Erythroblast (primary cell): ENCODE data around the gene SELENOI.

ENCODE experiments used
- GATA1 ChIP-seq: IDR thresholded peaks from 2 replicates; pipeline ENCODE4 v1.6.1; 2011; ENCODE audit warnings: low read depth, mild to moderate bottlenecking, control low read depth, low read length, moderate library complexity
- POLR2A ChIP-seq: IDR thresholded peaks from 2 replicates; pipeline ENCODE4 v1.6.1; 2011; ENCODE audit warnings: mild to moderate bottlenecking, low read length

- TF ChIP-seq POLR2A (no peak), GATA1 (no peak)
Measured at GRCh38 chr2:26411419-26411818, 65.5 kb downstream of the SELENOI start.
